CD4-positive, alpha-beta T cell (primary cell): ENCODE data around the gene CCDC150. TPM values are rescaled to one million over a fixed set of nuclear protein-coding genes. Genes with fewer than 3 reads are reported as not detected.

ENCODE experiments used
- ATAC-seq: fragments of 200-7000 bp; cut with Tn5 transposase; one replicate; pipeline ENCODE4 v1.10.0; 2022; ENCODE audit warnings: mild to moderate bottlenecking; ENCODE audit not compliant: poor library complexity
- CTCF ChIA-PET: fragments of 350-600 bp; sonication (Branson Sonifier 250); formaldehyde crosslinking; loops from one replicate; lab custom pipeline; 2021; ENCODE audit warnings: antibody characterized with exemption, inconsistent platforms; lab: Charles Lee
- POLR2A ChIA-PET: fragments of 350-600 bp; sonication (Branson Sonifier 250); formaldehyde crosslinking; loops from one replicate; lab custom pipeline; 2021; ENCODE audit warnings: antibody characterized with exemption, inconsistent platforms; lab: Charles Lee
- DNase-seq, 14 experiments: peaks; one replicate each; pipeline ENCODE4 v3.0.0-alpha.2; 2013 to 2020; ENCODE audit warnings: mixed read lengths in 2 of 14
- H3K27ac ChIP-seq, 2 donors: one replicate each; pipeline versions ENCODE4 v1.5.1 to v1.7.0; 2013; ENCODE audit warnings: low read length in 2 of 2, low read depth in 1 of 2, mild to moderate bottlenecking in 1 of 2
- H3K27me3 ChIP-seq, 2 experiments: 1 replicate in 1 of 2; 2 replicates in 1 of 2; pipeline versions ENCODE4 v1.6.1 to v1.7.0; 2013; ENCODE audit warnings: low read length in 2 of 2, control low read depth in 1 of 2, mild to moderate bottlenecking in 1 of 2, moderate library complexity in 1 of 2; ENCODE audit not compliant: insufficient read depth in 2 of 2, control insufficient read depth in 1 of 2
- H3K36me3 ChIP-seq: one replicate; pipeline ENCODE4 v1.6.1; 2013; ENCODE audit warnings: low read length, control low read depth; ENCODE audit not compliant: insufficient read depth
- H3K4me1 ChIP-seq: one replicate; pipeline ENCODE4 v1.6.1; 2013; ENCODE audit warnings: low read length, control low read depth; ENCODE audit not compliant: insufficient read depth
- H3K4me3 ChIP-seq: one replicate; pipeline ENCODE4 v1.5.1; 2013; ENCODE audit warnings: mild to moderate bottlenecking, low read length, moderate library complexity
- H3K9me3 ChIP-seq, 2 experiments: 1 replicate in 1 of 2; 2 replicates in 1 of 2; pipeline versions ENCODE4 v1.6.1 to v1.7.0; 2013; ENCODE audit warnings: low read length in 2 of 2, mild to moderate bottlenecking in 2 of 2, control low read depth in 1 of 2, moderate library complexity in 1 of 2; ENCODE audit not compliant: control insufficient read depth in 1 of 2, insufficient read depth in 1 of 2
- H3K27ac Mint-ChIP-seq: one replicate; pipeline ENCODE4 v1.8.0; 2020; ENCODE audit warnings: mixed read lengths
- H3K27me3 Mint-ChIP-seq: one replicate; pipeline ENCODE4 v1.8.0; 2021; ENCODE audit warnings: mixed read lengths
- H3K36me3 Mint-ChIP-seq: one replicate; pipeline ENCODE4 v1.8.0; 2021; ENCODE audit warnings: low read depth, mixed read lengths
- H3K4me1 Mint-ChIP-seq: one replicate; pipeline ENCODE4 v1.8.0; 2021; ENCODE audit warnings: low read depth, mixed read lengths
- H3K4me3 Mint-ChIP-seq: one replicate; pipeline ENCODE4 v1.8.0; 2020; ENCODE audit warnings: mild to moderate bottlenecking, mixed read lengths
- H3K9me3 Mint-ChIP-seq: one replicate; pipeline ENCODE4 v1.8.0; 2020; ENCODE audit warnings: mixed read lengths
- intact Hi-C, 2 experiments: fragments of 100-400 bp; cut with DNase I in 1 of 2; cut with micrococcal nuclease in 1 of 2; formaldehyde crosslinking; loops; one replicate each; pipeline versions ENCODE4 v1.15.1 to v1.9.0; 2023 to 2025; cut with DNase I, micrococcal nuclease
- polyA plus RNA-seq, 2 donors: library from polyadenylated mRNA; unstranded; fragments of 120-200 nt; gene quantifications; one replicate each; pipeline ENCODE4 v1.2.1, GENCODE V29; 2013
- total RNA-seq, 174 experiments: library from RNA in 2 of 174; stranded (reverse) in 2 of 174; gene quantifications; one replicate each; pipeline ENCODE4 v1.2.3 and lab custom pipeline; 2021 to 2026
- TF ChIP-seq, protein P1 (sequence below): fragments of 200-600 bp; IDR thresholded peaks from one replicate; pipeline ENCODE4 v1.8.0; 2022; ENCODE audit warnings: antibody characterized with exemption, mild to moderate bottlenecking

CCDC150 gene
- total RNA-seq (under 1 TPM; 0.22 to 0.75 TPM), total RNA-seq (lab: John Stamatoyannopoulos, UW) (0 to 21.2 (median 0.80) reads per million in 172 experiments)
- 0.94 TPM for polyA plus RNA-seq (2013, experiment 1 of 2)
- 0.88 TPM for polyA plus RNA-seq (2013, experiment 2 of 2)

DNA sequence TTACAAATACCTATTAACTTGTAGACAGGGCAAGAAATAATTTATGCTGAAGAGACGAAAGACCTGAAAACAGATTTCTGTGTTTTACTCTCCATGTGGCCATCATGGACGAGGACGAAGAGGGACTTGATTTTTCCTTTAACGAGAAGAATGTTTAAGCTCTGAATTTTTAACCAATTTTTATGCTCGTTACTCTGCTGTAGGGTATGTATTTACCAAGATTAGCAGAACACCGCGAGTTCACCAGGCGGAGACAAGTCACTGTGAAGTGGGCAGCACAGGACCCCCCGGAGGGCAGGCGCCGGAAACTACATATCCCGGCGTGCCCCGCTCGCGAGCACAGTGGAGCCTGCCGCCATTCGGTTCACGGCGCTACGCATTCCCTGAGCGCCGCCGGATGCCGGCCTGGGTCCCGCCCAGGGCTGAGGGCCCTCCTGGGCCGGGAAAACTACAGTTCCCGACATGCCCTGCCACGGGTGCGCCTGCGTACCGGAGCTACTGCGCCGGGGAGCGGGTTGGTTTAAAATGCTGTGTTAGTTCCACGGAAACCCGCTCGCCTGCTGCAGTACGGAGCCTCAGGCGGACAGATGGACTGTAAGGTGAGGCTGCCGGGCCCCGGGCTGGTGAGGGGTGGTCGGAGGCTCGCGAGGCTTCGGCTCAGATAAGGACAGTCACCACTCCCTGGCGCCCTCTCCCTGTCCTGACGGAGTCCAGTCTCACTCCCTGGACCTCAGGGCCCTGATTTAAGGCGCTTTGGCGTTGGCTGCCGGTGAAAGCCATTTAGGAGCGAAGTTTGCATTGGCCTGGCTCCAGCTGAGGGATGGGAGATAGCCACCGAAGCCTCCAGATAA, at the start of gene CCDC150:
Gene CCDC150, plus strand, starts transcription at position 536 of the 851 bp plus-strand sequence. Its CDS starts 52 bp downstream, at position 588.
- Mint-ChIP-seq H3K4me3 (peak within 1 kb of the TSS; percentile 91), H3K27me3 (no peaks in the 10 kb centered on the region), H3K36me3 (no peaks in the 10 kb centered on the region), H3K9me3 (no peaks in the 10 kb centered on the region), H3K4me1 (peaks cover 17% of the 10 kb centered on the region), H3K27ac (peak within 1 kb of the TSS; percentile 40)
- no peaks in the 10 kb centered on the region for H3K27me3 ChIP-seq
- peaks cover 12% of the 10 kb centered on the region for H3K4me1 ChIP-seq
- ChIA-PET CTCF (interaction anchor here (1.1 kb wide), 1 partner anchor 571 kb away, joined by 4 read pairs; the partner anchor contains the start of gene DNAH7), POLR2A (interaction anchor here (1.0 to 1.5 kb wide), 2 partner anchors 160 to 571 kb away, joined by 3 to 7 read pairs; partner anchors contain the start of genes DNAH7 and GTF3C3)
- no peaks in the 10 kb centered on the region for H3K36me3 ChIP-seq
- TF ChIP-seq, protein P1, sequence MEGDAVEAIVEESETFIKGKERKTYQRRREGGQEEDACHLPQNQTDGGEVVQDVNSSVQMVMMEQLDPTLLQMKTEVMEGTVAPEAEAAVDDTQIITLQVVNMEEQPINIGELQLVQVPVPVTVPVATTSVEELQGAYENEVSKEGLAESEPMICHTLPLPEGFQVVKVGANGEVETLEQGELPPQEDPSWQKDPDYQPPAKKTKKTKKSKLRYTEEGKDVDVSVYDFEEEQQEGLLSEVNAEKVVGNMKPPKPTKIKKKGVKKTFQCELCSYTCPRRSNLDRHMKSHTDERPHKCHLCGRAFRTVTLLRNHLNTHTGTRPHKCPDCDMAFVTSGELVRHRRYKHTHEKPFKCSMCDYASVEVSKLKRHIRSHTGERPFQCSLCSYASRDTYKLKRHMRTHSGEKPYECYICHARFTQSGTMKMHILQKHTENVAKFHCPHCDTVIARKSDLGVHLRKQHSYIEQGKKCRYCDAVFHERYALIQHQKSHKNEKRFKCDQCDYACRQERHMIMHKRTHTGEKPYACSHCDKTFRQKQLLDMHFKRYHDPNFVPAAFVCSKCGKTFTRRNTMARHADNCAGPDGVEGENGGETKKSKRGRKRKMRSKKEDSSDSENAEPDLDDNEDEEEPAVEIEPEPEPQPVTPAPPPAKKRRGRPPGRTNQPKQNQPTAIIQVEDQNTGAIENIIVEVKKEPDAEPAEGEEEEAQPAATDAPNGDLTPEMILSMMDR = no peak
- H3K9me3 ChIP-seq = no peaks in the 10 kb centered on the region
- DNase-seq = peak; percentile 88 to 96 (median 92)
- no peak within 1 kb of the TSS for H3K27ac ChIP-seq
- intact Hi-C loops = loop anchor here (2.0 to 10.0 kb wide), 5 partner anchors 159 to 1068 kb away; partner anchors contain the start of genes DNAH7 (in 1 of the 2), GTF3C3 (in 1 of the 2), MARS2 (in 1 of the 2) and SLC39A10 (in 1 of the 2)
- peak within 1 kb of the TSS; percentile 68 for H3K4me3 ChIP-seq
- peak; percentile 100 for ATAC-seq

DNA sequence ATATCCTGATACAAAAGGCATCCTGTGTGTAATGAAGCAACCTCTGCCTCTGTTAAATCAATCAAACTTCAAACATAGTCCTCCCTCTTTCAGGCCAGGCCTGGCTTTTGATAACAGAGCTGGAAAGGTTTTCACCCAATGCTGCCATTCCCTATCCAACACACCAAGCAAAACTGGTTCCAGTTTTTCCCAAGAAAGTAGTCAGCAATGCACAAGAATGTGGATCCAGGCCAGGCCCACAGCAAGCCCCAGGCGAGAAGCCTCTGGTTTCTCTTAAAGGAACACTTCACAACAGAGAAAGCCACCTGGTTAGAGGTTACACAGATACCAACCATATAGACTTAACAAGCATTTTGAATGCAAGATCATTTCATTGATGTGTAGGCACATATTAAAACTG, 49.2 kb upstream of the CCDC150 start:
- ChIA-PET CTCF (no interaction called here), POLR2A (no interaction called here)
- Histone ChIP-seq H3K9me3 (peaks cover 4 to 9% of the 10 kb centered on the region in 2 experiments), H3K4me1 (peaks cover 9% of the 10 kb centered on the region), H3K27ac (no peak overlapping the region), H3K4me3 (no peak overlapping the region), H3K36me3 (no peaks in the 10 kb centered on the region), H3K27me3 (peaks cover 32 to 64% of the 10 kb centered on the region in 2 experiments)
- Mint-ChIP-seq H3K36me3 (no peaks in the 10 kb centered on the region), H3K27me3 (peaks cover 73% of the 10 kb centered on the region), H3K9me3 (peaks cover 3% of the 10 kb centered on the region), H3K27ac (no peak overlapping the region), H3K4me1 (peaks cover 7% of the 10 kb centered on the region), H3K4me3 (no peak overlapping the region)
- DNase-seq (no peak), ATAC-seq (no peak)
- intact Hi-C loops = no loop called here
- TF ChIP-seq, protein P1 = no peak

GRCh38 chr2:196591004-196591403, 48.5 kb upstream of the CCDC150 start:
- Mint-ChIP-seq H3K4me3 (no peak overlapping the region), H3K4me1 (peaks cover 7% of the 10 kb centered on the region), H3K9me3 (peaks cover 3% of the 10 kb centered on the region), H3K27ac (no peak overlapping the region), H3K27me3 (peaks cover 80% of the 10 kb centered on the region), H3K36me3 (no peaks in the 10 kb centered on the region)
- DNase-seq (no peak), ATAC-seq (no peak)
- ChIA-PET POLR2A (no interaction called here), CTCF (no interaction called here)
- TF ChIP-seq, protein P1 = no peak
- intact Hi-C loops = no loop called here
- Histone ChIP-seq H3K36me3 (no peaks in the 10 kb centered on the region), H3K27me3 (peaks cover 32 to 71% of the 10 kb centered on the region in 2 experiments), H3K4me1 (peaks cover 9% of the 10 kb centered on the region), H3K27ac (no peak overlapping the region), H3K9me3 (peaks cover 4 to 6% of the 10 kb centered on the region in 2 experiments), H3K4me3 (no peak overlapping the region)
